H1 (cell line): Measurements from ENCODE around the gene ADAM12.

Experiments
- CHD2 ChIP-seq: IDR thresholded peaks from 2 replicates; pipeline ENCODE4 v1.6.1; 2012; ENCODE audit warnings: low read length, improper control_type of control experiment
- CTCF ChIP-seq, 3 experiments: IDR thresholded peaks; 1 replicate in 2 of 3; 2 replicates in 1 of 3; pipeline versions ENCODE4 v1.5.1 to v1.6.1; 2011; ENCODE audit warnings: low read length in 3 of 3, mild to moderate bottlenecking in 3 of 3, inconsistent platforms in 2 of 3, low read depth in 1 of 3, moderate library complexity in 1 of 3; ENCODE audit not compliant: insufficient read depth in 1 of 3; ENCODE audit errors: control extremely low read depth in 1 of 3
- EZH2 ChIP-seq: fragments of 200-600 bp; sonication (generic); IDR thresholded peaks from 2 replicates; pipeline ENCODE4 v1.7.1; 2012; ENCODE audit warnings: low read depth, mild to moderate bottlenecking, moderate library complexity, low read length, inconsistent platforms; ENCODE audit not compliant: severe bottlenecking
- JUN ChIP-seq: IDR thresholded peaks from 2 replicates; pipeline ENCODE4 v1.6.1; 2011; ENCODE audit warnings: low read depth, mild to moderate bottlenecking, improper control_type of control experiment, low read length
- JUND ChIP-seq: IDR thresholded peaks from 2 replicates; pipeline ENCODE4 v1.6.1; 2011; ENCODE audit warnings: mild to moderate bottlenecking, improper control_type of control experiment, low read length
- POLR2A ChIP-seq, 2 experiments: IDR thresholded peaks; 1 replicate in 1 of 2; 2 replicates in 1 of 2; pipeline ENCODE4 v1.6.1; 2011; ENCODE audit warnings: low read depth in 2 of 2, low read length in 2 of 2, mild to moderate bottlenecking in 2 of 2; ENCODE audit errors: control extremely low read depth in 1 of 2
- POLR2AphosphoS5 ChIP-seq: IDR thresholded peaks from 2 replicates; pipeline ENCODE4 v1.6.1; 2011; ENCODE audit warnings: low read depth, low read length
- SIN3A ChIP-seq, 2 experiments: IDR thresholded peaks in 1 of 2; conservative IDR thresholded peaks in 1 of 2; 2 replicates each; pipeline ENCODE4 v1.6.1; 2011 to 2012; ENCODE audit warnings: low read length in 2 of 2, improper control_type of control experiment in 1 of 2, low read depth in 1 of 2, mild to moderate bottlenecking in 1 of 2
- SIX5 ChIP-seq: IDR thresholded peaks from 2 replicates; pipeline ENCODE4 v1.6.1; 2011; ENCODE audit warnings: mild to moderate bottlenecking, low read depth, low read length
- SRF ChIP-seq: IDR thresholded peaks from 2 replicates; pipeline ENCODE4 v1.6.1; 2011; ENCODE audit warnings: mild to moderate bottlenecking, low read depth, low read length, moderate library complexity
- TEAD4 ChIP-seq: IDR thresholded peaks from 2 replicates; pipeline ENCODE4 v1.6.1; 2012; ENCODE audit warnings: low read depth, low read length, inconsistent platforms, mixed read lengths

GRCh38 chr10:126080879-126081411 is 307.3 kb downstream of the ADAM12 start:
- TF ChIP-seq JUN (no peak), TEAD4 (no peak), SIX5 (no peak), CHD2 (no peak), SIN3A (conservative IDR thresholded peaks at IDR 0.05 in 1 of 2, IDR thresholded peaks at IDR 0.05 in 1 of 2; ENCODE audit: low read depth in 1 of 2, low read length in 2 of 2) (no peak), JUND (no peak), EZH2 (no peak), POLR2AphosphoS5 (no peak), POLR2A (IDR thresholded peaks at IDR 0.05; ENCODE audit: control extremely low read depth in 1 of 2, low read depth in 2 of 2, low read length in 2 of 2) (no peak), CTCF (IDR thresholded peaks at IDR 0.05; ENCODE audit: control extremely low read depth in 1 of 3, insufficient read depth in 1 of 3, low read depth in 1 of 3, low read length in 3 of 3) (no peak), SRF (no peak)
